NCI-H345 (cell line): ENCODE measurements around the gene RACGAP1.
"Not testable (repeated sequence)": the region's sequence is repeated elsewhere in the genome, so short reads cannot be mapped to it uniquely, and the experiment has no call there.

Source experiments
- DNase-seq: peaks from one replicate; lab custom pipeline; 2025; lab: John Stamatoyannopoulos, UW

RACGAP1 gene

DNA sequence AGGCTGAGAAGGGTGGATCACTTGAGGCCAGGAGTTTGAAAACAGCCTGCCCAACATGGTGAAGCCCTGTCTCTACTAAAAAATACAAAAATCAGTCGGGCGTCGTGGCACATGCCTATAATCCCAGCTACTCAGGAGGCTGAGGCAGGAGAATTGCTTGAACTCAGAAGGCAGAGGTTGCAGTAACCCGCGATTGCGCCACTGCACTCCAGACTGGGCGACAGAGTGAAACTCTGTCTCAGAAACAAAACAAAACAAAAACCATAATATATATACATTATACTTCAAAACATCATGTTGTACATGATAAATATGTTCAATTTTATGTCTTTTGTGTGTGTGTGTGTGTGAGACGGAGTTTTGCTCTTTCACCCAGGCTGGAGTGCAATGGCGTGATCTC is 5.2 kb upstream of the RACGAP1 start:
- DNase-seq: not testable (repeated sequence)

DNA sequence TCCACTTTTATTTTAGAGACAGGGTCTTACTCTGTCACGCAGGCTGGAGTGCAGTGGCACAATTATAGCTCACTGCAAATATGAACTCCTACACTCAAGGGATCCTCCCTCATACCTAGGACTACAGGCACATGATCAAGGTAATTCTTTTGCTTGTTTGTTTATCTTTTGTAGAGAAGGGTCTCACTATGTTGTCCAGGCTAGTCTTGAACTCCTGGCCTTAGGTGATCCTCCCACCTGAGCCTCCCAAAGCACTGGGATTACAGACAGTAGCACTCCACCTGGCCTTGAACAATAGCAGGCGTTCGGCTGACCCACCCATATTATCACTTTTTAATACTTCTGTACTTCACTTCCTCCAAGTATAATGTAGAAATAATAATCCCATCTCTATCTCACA is 1.4 kb upstream of the RACGAP1 start:
- DNase-seq: no peak

DNA sequence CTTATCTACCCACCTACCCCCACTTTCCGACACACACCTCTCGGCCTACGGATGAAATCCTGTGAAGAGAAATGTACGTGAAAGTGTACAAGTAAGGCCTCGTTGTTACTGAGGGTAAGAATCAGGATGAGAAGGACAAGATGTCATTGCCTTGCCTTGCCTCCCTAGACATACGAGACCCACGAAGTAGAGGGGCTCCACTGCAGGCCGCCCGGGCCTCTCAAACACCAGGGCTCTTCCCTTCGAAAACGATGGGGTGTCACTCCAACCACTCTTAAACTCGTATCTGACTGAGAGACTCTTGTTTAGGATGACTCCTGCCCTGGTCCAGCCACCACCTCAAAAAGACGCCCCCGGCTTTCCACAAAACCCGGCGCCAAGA is 498 bp downstream of the RACGAP1 start:
- DNase-seq: no peak

DNA sequence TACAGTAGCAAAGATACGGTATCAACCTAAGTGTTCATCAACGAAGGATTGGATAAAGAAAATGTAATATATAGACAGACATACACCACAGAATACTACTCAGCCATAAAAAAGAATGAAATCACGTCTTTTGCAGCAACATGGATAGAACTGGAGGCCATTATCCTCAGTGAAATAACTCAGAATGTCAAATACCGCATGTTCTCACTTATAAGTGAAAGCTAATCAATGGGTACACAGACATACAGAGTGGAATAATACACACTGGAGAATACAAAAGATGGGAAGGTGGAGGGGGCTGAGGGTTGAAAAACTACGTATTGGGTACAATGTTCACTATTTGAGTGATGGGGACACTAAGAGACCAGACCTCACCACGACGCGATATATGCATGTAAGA is 1.1 kb downstream of the RACGAP1 start:
- no peak for DNase-seq

DNA sequence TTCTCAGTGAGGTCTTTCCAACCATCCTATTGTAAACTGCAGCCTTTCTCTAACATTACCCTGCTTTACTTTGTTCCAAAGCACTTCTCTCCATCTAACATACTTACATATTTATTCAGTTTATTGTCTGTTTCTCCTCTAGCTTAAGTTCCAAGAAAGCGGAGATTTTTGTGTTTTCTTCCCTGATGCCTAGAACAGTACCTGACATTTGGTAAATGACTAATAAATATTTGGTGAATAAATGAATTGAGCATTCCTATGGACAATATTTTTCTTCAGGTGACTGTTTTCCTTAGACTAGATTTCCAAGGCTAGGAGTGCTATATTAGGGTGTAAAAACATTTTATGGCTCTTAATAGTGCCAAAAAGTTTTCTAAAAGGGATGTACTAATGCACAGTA is 2.4 kb downstream of the RACGAP1 start:
- DNase-seq: no peak

DNA sequence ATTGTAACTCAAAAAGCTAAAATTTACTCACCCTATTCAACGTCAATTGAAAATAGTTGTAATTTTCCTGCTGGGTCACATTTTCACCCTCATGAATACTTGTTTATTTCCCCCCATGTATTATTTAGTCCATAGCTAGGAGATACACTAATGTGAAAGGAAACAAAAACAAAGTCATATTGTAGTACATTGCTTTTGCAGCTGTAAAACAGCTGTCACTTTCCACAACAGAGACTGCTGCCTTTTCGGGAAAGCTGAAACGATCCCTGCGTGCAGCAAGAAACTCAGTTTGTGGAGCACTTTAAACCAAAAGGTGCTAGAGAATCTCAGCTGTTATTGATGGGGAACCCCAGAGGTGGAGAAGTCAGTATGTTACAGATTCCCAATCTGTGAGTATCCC is 4.3 kb downstream of the RACGAP1 start:
- DNase-seq: no peak

DNA sequence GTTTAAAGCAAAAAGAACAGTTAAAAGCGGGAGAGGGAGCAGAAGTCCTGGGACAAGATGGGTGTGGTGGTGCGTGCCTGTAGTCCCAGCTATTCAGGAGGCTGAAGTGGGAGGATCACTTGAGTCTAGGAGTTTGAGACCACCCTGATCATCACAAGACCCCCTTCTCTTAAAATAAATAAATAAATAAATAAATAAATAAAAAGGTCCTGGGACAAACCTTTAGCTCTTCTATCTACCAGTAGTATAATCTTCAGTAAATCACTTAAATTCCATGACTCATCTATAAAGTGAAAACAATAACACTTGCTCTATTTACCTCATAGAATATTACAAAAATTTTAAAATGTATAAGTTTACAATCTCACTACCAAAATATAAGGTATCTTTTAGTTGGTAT is 5.8 kb downstream of the RACGAP1 start:
- DNase-seq: no peak

DNA sequence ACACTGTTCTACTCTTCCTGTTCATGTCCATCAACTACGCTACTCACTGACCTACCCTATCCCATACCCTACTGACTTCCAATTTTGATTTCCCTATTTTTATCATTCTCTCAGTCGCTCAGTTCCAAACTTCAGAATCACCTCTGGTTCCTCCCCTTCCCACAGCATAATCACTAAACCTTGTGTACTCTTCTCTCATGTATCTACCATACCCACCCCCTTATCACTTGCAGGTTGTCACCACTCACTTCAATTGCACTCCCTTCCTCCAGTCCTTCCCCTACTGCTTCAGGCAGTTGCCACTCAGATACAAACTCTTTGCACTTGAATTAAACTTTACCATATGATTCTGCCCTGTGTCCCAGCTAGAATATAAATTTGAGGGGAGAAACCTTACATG is 6.3 kb downstream of the RACGAP1 start:
- no peak for DNase-seq

DNA sequence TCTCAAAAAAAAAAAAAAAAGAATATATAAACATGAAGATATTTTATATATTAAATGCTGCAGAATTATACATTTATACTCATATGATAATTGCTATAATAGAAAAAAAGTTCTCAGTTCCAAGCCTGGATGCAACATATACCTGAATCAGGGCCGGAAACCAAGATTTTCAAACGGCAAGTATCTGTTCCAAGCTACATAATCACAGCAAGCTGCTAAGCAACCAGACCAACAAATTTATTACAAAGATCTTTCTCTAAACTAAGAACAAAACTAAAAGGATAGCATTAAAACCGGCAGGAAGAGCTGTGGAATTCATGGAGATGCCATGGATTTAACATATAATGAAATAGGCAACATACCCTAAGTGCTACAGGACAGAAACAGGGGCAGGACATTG is 7.1 kb downstream of the RACGAP1 start:
- no peak for DNase-seq

DNA sequence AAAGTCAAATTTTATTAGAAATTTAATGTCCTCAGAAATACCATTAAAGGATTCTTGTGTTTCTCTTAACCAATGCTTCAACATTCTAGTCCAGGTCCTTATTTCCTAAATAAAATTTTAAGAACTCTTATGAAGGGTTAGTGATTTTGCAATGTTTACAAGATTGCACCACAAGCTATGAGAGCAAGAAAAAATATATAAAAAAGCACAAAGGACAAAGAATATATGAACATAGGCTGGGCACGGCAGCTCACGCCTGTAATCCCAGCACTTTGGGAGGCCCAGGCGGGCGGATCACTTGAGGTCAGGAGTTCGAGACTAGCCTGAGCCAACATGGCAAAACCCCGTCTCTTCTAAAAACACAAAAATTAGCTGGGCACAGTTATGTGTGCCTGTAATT is 7.7 kb downstream of the RACGAP1 start:
- no peak for DNase-seq

DNA sequence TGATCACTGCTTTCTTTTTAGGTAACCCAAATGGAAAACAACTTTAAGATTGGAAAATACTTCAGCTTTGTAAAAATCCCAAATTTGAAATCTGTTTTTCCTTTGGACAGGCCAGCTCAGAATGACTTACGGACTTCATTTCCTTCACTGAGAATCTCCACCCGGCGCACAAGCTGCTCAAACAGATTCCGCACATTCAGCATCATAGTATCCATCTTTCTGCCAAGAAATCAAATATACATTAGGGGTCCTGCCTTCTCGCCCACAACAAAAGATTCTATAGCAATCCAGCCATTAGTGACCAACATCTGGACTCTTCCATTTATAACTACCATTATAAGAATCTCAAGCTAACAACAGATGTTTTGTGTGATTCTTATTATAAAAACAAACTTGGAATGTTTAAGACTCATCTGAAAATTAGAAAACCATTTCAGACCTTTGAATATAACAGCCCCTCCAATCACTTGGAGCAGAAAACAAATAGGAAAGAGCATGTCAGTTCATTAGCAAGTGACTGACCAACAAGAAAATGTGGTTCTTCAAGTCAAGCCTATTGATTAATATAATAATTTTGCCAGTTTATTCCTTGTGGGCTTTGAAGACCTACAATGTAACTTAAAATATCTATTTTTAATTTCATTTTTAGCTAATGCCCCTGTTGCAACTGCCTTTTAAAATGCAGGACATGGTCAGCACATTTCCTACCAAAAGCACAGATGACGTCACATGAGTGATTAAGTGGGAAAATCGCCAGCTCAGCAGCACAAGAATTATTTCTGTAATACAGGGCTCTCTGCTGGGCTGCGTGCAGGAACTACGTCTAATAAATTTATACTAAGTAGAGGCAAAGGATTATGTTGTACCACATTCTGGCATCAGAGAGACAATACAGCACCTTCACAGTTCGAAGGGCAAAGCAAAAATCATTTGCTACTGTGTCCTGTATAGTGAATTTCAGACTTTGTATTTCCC is 8.5 kb downstream of the RACGAP1 start:
- no peak for DNase-seq

DNA sequence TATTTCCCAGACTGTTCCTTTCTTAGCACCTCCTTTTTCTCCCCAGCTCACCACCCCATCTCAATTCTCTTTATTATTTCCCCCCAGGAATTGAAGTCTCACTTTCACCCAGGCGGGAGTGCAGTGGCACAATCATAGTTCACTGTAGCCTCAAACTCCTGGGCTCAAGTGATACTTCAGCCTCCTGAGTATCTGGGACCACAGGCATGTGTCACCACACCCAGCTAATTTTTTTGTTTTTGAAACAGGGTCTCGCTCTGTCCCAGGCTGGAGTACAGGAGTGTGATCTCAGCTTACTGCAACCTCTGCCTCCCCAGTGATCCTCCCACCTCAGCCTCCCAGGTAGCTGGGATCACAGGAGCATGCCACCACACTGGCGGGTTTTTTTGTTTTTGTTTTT is 11.0 kb downstream of the RACGAP1 start:
- DNase-seq: no peak

DNA sequence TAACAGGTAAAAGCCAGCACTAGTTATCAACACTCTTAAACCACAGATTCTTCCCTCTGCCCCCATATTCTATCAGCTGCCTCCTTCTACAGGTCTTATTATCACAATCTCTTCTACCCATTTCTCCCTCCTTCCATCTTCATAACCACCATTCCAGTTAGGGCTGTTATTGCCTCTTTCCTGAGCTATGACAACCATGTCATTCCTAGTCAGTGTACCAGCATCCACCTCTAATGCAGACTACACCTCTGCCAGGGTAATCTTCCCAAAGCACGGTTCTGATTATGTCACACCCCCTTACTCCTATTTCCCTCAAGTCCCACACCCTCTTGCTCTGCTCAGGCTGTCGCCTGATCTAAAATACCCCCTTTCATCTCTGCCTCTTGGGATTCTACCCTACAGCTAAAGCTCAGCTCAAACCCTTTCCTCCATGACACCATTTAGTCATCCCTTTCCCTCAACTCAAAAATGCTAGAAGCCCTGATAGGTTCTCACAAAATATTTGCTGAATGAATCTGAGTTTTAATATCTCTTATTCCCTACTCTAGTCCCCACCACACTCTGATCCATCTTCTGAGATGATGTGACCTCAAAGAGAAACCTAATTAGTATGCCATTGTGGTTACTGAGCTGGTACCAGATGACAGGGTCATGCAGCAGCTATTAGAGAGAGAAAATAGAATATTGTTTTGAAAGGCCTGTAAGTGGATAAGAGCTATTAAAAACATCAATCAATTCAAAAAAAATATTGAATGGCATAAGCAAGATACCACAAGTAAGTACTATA is 11.7 kb downstream of the RACGAP1 start:
- no peak for DNase-seq

DNA sequence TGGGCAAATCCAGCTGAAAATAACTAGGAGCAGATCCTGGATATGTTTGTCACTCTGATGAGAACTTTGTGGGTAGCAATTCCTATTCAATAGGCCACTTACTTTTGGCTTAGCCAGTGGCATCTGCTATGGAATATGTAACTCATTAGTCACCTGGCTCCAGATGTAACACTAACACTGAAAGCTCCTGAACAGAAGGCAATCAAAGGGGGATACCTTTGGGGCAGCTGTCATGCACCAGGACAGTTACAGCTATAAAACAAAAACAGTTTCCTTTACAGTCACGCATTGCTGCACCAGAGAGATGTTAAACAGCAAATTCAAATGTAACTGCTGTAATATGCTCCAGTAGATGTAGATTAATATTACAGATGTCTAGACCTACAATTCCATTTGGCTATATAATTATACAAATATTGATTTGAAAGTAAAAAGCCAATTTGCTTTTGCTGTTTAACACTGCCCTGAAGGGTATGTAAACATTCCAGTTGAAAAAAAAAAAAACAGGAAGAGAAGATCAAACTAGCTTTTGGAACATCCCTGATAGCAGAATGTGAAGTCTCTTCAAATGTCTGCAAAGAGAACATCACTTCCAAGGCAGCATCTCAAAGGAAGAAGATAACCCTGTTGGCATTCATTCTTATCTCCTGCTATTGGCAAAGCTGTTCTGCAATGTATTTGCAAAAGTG is 18.4 kb downstream of the RACGAP1 start:
- DNase-seq: no peak

DNA sequence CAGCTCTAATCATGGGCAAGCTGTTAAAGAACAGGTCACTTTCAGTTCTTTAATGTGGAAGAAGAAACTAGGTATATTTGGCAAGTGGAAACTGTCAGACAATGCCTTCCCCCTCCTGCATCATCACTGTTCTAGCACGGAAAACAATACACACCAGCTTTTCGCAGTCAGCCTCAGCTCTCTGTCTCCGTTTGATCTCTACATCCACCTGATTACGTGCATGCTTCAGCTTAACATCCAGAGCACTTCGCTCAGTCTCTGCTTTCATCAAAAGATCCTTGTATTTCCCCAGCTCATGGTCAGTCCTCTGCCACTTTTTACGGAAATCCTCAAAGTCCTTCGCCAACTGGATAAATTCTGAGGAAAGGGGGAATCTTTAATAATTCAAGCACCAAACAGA is 19.0 kb downstream of the RACGAP1 start:
- no peak for DNase-seq

DNA sequence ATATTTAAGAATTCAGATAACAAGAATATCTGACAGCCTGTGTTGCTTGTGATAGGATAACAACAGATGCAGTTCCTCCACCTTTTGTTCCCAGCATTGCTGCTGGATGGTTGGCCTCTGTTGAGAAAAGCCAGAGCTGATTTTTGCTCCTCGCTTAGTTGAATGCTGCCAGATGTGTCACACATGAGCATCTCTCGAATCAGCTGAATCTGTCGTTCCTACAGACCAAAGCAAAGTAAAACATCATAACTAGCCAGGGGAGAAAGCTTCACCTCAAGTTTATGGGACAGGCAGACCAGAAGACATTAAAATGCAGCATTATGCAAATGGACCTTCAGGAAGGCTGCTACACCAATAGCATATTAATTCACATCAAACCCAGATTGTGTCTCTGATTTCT is 20.1 kb downstream of the RACGAP1 start:
- DNase-seq: no peak

DNA sequence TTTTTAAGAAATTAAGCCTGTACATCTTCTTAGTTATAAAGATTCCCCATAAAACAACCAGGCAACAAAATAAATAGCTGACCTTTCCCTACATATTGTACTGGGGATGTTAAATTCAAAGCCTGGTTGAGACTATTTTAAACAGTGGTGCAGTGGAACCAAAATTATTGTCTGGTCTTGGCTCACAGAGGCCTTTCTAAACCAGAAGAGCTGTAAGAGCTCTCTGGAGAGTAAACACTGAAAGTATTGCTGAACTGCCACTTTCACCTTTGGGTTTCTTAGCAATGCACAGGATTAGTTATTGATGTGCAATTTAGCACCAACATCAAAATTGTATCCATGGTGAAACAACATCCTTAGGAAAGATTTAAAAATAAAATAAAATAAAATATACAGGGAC is 20.6 kb downstream of the RACGAP1 start:
- DNase-seq: no peak

DNA sequence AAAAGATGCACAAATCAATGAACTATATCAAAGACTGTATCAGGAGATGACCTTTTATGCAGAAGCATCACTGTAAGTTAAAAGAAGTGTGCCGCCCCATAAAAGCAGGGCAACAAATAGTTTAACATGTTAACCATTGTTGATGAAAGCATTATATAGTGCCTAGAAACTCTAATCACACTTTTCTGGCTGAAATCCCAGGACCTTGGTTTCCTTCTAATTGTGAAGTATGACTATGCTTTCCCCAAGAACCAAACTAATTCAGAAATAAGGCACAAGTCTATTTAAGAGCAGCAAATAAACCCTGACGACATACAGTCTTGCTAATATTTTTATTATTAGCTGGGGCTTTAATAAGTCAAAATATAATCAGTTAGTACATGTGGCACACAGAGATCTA is 21.7 kb downstream of the RACGAP1 start:
- DNase-seq: no peak

DNA sequence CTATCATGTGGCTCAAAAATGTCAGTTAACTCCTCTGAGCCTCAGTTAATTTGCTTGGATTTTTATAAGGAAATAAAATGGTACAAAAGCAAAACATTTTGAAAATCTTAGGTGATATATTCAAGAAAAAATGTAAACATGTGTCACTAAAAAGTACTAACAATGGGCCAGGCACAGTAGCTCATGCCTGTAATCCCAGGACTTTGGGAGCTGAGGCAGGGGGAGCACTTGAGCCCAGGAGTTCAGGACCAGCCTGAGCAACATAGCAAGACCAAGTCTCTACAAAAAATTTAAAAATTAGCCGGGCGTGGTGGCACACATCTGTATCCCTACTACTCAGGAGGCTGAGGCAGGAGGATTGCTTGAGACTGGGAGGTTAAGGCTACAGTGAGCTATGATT is 26.8 kb downstream of the RACGAP1 start:
- no peak for DNase-seq

DNA sequence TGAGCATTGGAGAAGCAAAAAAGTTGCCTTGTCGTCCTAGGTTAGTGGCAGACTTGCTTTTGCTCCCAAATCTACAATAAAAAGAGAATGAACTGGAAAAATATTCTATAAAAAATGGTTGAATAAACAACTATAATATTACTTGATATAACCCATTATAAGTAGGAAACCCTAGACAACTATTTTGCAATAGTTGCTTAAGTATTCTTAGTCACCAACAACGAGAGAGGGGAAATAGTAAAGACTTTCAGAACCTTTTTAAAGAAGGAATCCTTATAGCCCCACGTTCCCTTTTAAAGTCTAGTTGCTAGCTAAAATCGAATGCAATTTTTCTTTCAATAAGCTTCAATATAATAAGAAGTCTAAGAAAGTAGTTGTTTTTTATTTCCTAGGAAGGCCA is 35.0 kb downstream of the RACGAP1 start:
- DNase-seq: no peak

DNA sequence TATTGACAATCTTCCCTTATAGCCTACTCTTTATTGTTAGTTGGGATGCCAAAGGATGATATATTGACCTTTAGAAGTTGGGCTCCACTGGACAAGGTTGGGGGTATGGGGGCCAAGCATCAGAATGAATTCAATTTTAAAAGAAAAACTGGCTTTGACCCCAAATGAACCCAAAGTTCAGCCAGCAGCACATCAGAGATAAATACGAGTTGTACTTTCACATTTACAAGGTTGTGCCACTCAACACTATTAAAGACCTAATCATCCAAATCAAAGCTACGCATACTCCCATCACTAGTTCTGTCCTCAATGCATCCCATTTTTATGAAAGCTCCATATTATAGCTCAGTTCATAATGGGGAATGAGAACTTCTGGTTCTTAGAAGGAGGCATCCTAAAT is 35.9 kb downstream of the RACGAP1 start:
- DNase-seq: not testable (repeated sequence)

DNA sequence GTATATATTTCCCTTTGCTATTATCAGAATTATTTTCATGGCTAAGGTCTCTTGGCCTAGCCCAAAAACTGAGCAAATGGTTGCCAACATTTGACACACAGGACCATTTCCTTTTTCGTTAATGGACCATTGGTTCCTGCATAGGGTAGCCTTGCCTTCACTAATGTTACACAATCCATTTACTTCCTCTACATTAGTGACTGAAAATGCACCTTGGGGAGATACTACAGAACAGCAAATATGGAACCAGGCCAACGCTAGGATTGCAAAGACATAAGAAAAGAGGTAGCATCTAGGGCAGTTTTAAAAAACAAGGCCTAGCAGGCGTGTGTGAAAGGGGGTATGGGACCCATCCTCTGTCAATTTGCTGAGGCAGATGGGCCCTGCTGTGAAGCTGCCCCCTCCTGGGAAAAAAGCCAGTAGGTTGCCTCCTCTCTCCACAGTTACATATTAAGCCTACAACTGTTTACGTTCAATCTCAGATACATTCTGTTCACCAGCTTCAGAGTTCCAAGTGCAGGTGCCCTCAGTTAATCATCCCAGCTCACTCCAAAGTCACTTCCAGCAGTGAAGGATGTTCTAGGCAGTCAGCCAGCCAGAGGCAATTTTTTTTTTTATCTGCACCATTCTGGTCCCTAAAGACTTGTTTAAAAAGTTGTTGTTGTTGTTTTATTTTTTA is 37.5 kb downstream of the RACGAP1 start:
- DNase-seq: no peak
